H1 (cell line): Measurements from ENCODE around the gene ETFDH.

Source experiments
- CHD2 ChIP-seq: IDR thresholded peaks from 2 replicates; pipeline ENCODE4 v1.6.1; 2012; ENCODE audit warnings: low read length, improper control_type of control experiment
- EZH2 ChIP-seq: fragments of 200-600 bp; sonication (generic); IDR thresholded peaks from 2 replicates; pipeline ENCODE4 v1.7.1; 2012; ENCODE audit warnings: low read depth, mild to moderate bottlenecking, moderate library complexity, low read length, inconsistent platforms; ENCODE audit not compliant: severe bottlenecking
- FOSL1 ChIP-seq: IDR thresholded peaks from 2 replicates; pipeline ENCODE4 v1.6.1; 2011; ENCODE audit warnings: mild to moderate bottlenecking, low read depth, low read length, moderate library complexity; ENCODE audit not compliant: insufficient read depth
- JUN ChIP-seq: IDR thresholded peaks from 2 replicates; pipeline ENCODE4 v1.6.1; 2011; ENCODE audit warnings: low read depth, mild to moderate bottlenecking, improper control_type of control experiment, low read length
- POLR2AphosphoS5 ChIP-seq: IDR thresholded peaks from 2 replicates; pipeline ENCODE4 v1.6.1; 2011; ENCODE audit warnings: low read depth, low read length
- SAP30 ChIP-seq: fragments of 300-600 bp; sonication (generic); IDR thresholded peaks from 2 replicates; pipeline ENCODE4 v1.7.1; 2012; ENCODE audit warnings: low read length, moderate library complexity, mild to moderate bottlenecking, inconsistent platforms; ENCODE audit not compliant: insufficient read depth, insufficient replicate concordance
- SIN3A ChIP-seq, 2 experiments: IDR thresholded peaks in 1 of 2; conservative IDR thresholded peaks in 1 of 2; 2 replicates each; pipeline ENCODE4 v1.6.1; 2011 to 2012; ENCODE audit warnings: low read length in 2 of 2, improper control_type of control experiment in 1 of 2, low read depth in 1 of 2, mild to moderate bottlenecking in 1 of 2
- SP1 ChIP-seq: IDR thresholded peaks from 2 replicates; pipeline ENCODE4 v1.6.1; 2011; ENCODE audit warnings: low read depth, low read length
- SRF ChIP-seq: IDR thresholded peaks from 2 replicates; pipeline ENCODE4 v1.6.1; 2011; ENCODE audit warnings: mild to moderate bottlenecking, low read depth, low read length, moderate library complexity
- TAF1 ChIP-seq: IDR thresholded peaks from 2 replicates; pipeline ENCODE4 v1.6.1; 2011; ENCODE audit warnings: mild to moderate bottlenecking, low read depth, low read length
- TF ChIP-seq, protein P1 (sequence below), 3 experiments: IDR thresholded peaks; 1 replicate in 2 of 3; 2 replicates in 1 of 3; pipeline versions ENCODE4 v1.5.1 to v1.6.1; 2011; ENCODE audit warnings: low read length in 3 of 3, mild to moderate bottlenecking in 3 of 3, inconsistent platforms in 2 of 3, low read depth in 1 of 3, moderate library complexity in 1 of 3; ENCODE audit not compliant: insufficient read depth in 1 of 3; ENCODE audit errors: control extremely low read depth in 1 of 3
- TF ChIP-seq, protein P2 (sequence below): IDR thresholded peaks from 2 replicates; pipeline ENCODE4 v1.6.1; 2011; ENCODE audit warnings: low read depth, mild to moderate bottlenecking, low read length; ENCODE audit not compliant: insufficient read depth
- TF ChIP-seq, protein P3 (sequence below): IDR thresholded peaks from 2 replicates; pipeline ENCODE4 v1.6.1; 2012; ENCODE audit warnings: inconsistent platforms
- TF ChIP-seq, protein P4 (sequence below): fragments of 300-600 bp; sonication (generic); IDR thresholded peaks from 2 replicates; pipeline ENCODE4 v1.7.1; 2012; ENCODE audit warnings: low read length, moderate library complexity, mild to moderate bottlenecking, inconsistent platforms; ENCODE audit not compliant: insufficient replicate concordance

DNA sequence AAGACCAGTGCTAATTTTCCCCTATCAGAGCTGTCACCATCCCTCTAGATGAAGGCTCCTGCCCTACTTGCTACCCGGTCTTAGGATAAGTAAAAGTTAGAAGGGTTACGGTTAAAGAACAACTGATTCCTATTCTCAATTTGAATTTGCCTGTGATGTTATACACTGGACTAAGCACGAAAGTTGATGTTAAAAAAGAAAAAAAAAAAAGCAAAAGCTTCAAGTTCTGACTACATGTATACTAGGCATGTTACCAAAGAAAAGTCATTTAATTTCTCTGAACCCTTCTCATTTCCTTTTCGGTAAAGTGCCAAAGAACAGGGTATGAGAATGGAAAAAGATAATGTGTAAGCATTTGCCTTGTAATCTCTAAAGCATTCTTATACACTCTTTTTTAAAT, 52.5 kb downstream of the ETFDH start:
- TF ChIP-seq, protein P1, sequence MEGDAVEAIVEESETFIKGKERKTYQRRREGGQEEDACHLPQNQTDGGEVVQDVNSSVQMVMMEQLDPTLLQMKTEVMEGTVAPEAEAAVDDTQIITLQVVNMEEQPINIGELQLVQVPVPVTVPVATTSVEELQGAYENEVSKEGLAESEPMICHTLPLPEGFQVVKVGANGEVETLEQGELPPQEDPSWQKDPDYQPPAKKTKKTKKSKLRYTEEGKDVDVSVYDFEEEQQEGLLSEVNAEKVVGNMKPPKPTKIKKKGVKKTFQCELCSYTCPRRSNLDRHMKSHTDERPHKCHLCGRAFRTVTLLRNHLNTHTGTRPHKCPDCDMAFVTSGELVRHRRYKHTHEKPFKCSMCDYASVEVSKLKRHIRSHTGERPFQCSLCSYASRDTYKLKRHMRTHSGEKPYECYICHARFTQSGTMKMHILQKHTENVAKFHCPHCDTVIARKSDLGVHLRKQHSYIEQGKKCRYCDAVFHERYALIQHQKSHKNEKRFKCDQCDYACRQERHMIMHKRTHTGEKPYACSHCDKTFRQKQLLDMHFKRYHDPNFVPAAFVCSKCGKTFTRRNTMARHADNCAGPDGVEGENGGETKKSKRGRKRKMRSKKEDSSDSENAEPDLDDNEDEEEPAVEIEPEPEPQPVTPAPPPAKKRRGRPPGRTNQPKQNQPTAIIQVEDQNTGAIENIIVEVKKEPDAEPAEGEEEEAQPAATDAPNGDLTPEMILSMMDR (IDR thresholded peaks at IDR 0.05; ENCODE audit: control extremely low read depth in 1 of 3, insufficient read depth in 1 of 3, low read depth in 1 of 3, low read length in 3 of 3) = no peak
- TF ChIP-seq TAF1 (no peak), SP1 (no peak), SIN3A (conservative IDR thresholded peaks at IDR 0.05 in 1 of 2, IDR thresholded peaks at IDR 0.05 in 1 of 2; ENCODE audit: low read depth in 1 of 2, low read length in 2 of 2) (no peak), EZH2 (no peak), POLR2AphosphoS5 (no peak), FOSL1 (no peak), SAP30 (no peak), CHD2 (no peak), SRF (no peak), JUN (no peak)
- TF ChIP-seq, protein P2, sequence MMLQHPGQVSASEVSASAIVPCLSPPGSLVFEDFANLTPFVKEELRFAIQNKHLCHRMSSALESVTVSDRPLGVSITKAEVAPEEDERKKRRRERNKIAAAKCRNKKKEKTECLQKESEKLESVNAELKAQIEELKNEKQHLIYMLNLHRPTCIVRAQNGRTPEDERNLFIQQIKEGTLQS = no peak
- TF ChIP-seq, protein P3, sequence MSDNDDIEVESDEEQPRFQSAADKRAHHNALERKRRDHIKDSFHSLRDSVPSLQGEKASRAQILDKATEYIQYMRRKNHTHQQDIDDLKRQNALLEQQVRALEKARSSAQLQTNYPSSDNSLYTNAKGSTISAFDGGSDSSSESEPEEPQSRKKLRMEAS = no peak
- TF ChIP-seq, protein P4, sequence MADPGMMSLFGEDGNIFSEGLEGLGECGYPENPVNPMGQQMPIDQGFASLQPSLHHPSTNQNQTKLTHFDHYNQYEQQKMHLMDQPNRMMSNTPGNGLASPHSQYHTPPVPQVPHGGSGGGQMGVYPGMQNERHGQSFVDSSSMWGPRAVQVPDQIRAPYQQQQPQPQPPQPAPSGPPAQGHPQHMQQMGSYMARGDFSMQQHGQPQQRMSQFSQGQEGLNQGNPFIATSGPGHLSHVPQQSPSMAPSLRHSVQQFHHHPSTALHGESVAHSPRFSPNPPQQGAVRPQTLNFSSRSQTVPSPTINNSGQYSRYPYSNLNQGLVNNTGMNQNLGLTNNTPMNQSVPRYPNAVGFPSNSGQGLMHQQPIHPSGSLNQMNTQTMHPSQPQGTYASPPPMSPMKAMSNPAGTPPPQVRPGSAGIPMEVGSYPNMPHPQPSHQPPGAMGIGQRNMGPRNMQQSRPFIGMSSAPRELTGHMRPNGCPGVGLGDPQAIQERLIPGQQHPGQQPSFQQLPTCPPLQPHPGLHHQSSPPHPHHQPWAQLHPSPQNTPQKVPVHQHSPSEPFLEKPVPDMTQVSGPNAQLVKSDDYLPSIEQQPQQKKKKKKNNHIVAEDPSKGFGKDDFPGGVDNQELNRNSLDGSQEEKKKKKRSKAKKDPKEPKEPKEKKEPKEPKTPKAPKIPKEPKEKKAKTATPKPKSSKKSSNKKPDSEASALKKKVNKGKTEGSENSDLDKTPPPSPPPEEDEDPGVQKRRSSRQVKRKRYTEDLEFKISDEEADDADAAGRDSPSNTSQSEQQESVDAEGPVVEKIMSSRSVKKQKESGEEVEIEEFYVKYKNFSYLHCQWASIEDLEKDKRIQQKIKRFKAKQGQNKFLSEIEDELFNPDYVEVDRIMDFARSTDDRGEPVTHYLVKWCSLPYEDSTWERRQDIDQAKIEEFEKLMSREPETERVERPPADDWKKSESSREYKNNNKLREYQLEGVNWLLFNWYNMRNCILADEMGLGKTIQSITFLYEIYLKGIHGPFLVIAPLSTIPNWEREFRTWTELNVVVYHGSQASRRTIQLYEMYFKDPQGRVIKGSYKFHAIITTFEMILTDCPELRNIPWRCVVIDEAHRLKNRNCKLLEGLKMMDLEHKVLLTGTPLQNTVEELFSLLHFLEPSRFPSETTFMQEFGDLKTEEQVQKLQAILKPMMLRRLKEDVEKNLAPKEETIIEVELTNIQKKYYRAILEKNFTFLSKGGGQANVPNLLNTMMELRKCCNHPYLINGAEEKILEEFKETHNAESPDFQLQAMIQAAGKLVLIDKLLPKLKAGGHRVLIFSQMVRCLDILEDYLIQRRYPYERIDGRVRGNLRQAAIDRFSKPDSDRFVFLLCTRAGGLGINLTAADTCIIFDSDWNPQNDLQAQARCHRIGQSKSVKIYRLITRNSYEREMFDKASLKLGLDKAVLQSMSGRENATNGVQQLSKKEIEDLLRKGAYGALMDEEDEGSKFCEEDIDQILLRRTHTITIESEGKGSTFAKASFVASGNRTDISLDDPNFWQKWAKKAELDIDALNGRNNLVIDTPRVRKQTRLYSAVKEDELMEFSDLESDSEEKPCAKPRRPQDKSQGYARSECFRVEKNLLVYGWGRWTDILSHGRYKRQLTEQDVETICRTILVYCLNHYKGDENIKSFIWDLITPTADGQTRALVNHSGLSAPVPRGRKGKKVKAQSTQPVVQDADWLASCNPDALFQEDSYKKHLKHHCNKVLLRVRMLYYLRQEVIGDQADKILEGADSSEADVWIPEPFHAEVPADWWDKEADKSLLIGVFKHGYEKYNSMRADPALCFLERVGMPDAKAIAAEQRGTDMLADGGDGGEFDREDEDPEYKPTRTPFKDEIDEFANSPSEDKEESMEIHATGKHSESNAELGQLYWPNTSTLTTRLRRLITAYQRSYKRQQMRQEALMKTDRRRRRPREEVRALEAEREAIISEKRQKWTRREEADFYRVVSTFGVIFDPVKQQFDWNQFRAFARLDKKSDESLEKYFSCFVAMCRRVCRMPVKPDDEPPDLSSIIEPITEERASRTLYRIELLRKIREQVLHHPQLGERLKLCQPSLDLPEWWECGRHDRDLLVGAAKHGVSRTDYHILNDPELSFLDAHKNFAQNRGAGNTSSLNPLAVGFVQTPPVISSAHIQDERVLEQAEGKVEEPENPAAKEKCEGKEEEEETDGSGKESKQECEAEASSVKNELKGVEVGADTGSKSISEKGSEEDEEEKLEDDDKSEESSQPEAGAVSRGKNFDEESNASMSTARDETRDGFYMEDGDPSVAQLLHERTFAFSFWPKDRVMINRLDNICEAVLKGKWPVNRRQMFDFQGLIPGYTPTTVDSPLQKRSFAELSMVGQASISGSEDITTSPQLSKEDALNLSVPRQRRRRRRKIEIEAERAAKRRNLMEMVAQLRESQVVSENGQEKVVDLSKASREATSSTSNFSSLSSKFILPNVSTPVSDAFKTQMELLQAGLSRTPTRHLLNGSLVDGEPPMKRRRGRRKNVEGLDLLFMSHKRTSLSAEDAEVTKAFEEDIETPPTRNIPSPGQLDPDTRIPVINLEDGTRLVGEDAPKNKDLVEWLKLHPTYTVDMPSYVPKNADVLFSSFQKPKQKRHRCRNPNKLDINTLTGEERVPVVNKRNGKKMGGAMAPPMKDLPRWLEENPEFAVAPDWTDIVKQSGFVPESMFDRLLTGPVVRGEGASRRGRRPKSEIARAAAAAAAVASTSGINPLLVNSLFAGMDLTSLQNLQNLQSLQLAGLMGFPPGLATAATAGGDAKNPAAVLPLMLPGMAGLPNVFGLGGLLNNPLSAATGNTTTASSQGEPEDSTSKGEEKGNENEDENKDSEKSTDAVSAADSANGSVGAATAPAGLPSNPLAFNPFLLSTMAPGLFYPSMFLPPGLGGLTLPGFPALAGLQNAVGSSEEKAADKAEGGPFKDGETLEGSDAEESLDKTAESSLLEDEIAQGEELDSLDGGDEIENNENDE = no peak
